GM12872 (cell line): ENCODE results near the gene CCL20.

Experiments used
- CTCF ChIP-seq: IDR thresholded peaks from 3 replicates; pipeline ENCODE4 v1.5.1; 2011; ENCODE audit warnings: low read depth, mild to moderate bottlenecking, low read length, moderate library complexity; ENCODE audit not compliant: insufficient read depth

CCL20 gene

GRCh38 chr2:227848146-227848545 is 34.5 kb downstream of the CCL20 start:
- TF ChIP-seq CTCF, result no peak

GRCh38 chr2:227848586-227848985 is 34.9 kb downstream of the CCL20 start:
- TF ChIP-seq CTCF, result no peak

- TF ChIP-seq CTCF, result no peak
Observed at GRCh38 chr2:227849906-227850305, 36.3 kb downstream of the CCL20 start.

- no peak for TF ChIP-seq CTCF
Observed at GRCh38 chr2:227853204-227853629, 39.6 kb downstream of the CCL20 start.

- no peak for TF ChIP-seq CTCF
Observed at GRCh38 chr2:227853765-227854271, 40.2 kb downstream of the CCL20 start.

- no peak for TF ChIP-seq CTCF
Observed at GRCh38 chr2:227855440-227855839, 41.8 kb downstream of the CCL20 start.

GRCh38 chr2:227856697-227857096 is 43.1 kb downstream of the CCL20 start:
- TF ChIP-seq CTCF, result no peak

- TF ChIP-seq CTCF, result no peak
Observed at GRCh38 chr2:227860221-227860641, 46.6 kb downstream of the CCL20 start.
